Right lobe of liver (tissue), 4 donors: Measurements from ENCODE around the gene NOL4L.

Experiments used
- POLR2A ChIP-seq: fragments of 450-650 bp; IDR thresholded peaks from one replicate; pipeline ENCODE4 v1.6.1; 2017; ENCODE audit warnings: antibody characterized with exemption, mild to moderate bottlenecking
- TF ChIP-seq, protein P1 (sequence below), 4 donors: fragments of 200-600 bp in 3 of 4; fragments of 450-650 bp in 1 of 4; IDR thresholded peaks; one replicate each; pipeline versions ENCODE4 v1.5.1 to v1.8.0; 2016 to 2022; ENCODE audit warnings: antibody characterized with exemption in 4 of 4, mild to moderate bottlenecking in 2 of 4
- donor health status: DM: no; HTN: no; CAD: no.
- donor health status: DM: no; HTN: no; CAD: no.
- donor health status: DM: no; HTN: yes; CAD: no.

DNA sequence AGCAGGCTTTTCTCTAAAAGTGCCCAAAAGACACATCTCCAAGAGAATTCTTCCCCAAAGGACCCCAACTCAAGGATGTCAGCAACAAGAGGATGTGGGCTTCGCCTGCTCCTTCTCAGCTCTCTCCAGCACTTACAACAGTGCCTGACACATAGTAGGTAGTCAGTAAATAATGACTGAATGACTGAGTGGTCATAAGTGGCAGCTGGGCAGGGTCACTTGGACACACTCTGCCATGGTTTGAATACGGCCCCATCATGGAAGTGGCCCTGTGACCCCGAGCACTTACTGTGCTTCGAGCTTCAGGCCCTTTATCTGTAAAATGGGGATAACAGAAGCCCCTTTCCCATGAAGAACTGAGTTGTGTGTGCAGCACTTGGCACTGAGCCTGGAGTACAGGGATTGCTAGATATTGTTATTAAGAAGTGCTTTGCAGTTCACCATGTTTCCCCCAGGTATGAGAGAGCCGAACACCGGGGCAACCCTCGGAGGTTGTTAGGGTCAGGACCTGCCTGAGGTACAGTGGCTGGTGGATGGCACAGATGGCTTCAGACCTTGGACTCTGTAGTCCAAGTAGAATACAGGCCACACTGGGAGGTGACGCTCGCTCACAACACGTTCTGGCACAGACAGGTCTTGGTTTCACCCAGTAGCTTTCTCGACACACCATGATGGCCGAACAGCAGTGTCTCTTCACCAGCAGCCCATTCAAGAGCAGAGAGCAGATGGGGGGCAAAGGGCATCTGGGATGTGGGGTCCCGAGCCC is 56.0 kb downstream of the NOL4L start:
- no peak for TF ChIP-seq POLR2A
- TF ChIP-seq, protein P1, sequence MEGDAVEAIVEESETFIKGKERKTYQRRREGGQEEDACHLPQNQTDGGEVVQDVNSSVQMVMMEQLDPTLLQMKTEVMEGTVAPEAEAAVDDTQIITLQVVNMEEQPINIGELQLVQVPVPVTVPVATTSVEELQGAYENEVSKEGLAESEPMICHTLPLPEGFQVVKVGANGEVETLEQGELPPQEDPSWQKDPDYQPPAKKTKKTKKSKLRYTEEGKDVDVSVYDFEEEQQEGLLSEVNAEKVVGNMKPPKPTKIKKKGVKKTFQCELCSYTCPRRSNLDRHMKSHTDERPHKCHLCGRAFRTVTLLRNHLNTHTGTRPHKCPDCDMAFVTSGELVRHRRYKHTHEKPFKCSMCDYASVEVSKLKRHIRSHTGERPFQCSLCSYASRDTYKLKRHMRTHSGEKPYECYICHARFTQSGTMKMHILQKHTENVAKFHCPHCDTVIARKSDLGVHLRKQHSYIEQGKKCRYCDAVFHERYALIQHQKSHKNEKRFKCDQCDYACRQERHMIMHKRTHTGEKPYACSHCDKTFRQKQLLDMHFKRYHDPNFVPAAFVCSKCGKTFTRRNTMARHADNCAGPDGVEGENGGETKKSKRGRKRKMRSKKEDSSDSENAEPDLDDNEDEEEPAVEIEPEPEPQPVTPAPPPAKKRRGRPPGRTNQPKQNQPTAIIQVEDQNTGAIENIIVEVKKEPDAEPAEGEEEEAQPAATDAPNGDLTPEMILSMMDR (IDR thresholded peaks at IDR 0.05): no peak
